Superior temporal gyrus (tissue), 1 donor: ENCODE results near the gene MYH11.

Source experiments
- DNase-seq: peaks from one replicate; pipeline ENCODE4 v3.0.0-alpha.2; 2016; ENCODE audit errors: extremely low spot score

Gene MYH11

DNA sequence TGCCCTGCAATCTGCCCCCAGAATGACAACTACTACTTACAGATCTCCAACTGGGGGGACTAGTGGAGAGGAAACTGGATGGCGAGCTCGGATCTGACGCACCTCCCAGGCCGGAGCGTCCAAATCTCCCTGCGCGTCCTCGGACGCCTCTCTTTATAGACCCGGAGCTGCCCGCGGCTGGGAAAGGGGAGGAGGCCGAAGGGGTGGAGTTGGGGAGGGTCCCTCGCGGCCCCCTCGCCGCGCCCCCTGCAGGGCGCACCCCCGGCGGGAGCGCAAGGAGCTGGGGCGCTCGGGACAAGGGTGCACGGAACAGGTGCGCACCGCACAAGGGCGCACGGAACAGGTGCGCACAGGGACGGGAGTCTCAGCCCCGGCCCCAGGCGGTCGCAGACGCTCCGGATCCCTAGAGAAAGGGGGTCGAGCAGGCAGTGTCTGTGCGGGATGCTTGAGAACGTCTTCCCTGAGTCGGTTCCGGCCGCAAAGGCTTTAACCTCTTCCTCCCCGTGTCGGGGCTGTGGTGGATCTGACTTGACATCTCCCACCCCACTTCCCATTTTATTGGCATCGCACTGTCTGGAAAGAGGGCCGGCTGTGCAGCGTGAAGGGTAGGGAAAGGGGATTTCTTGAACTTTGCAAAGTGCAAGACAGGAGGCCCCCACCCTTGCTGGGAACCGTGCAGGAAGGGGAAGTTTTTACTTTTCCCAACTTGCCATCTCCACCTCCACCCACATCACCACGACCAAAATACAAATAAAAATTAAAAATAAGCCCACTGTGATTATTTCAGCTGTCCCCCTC, at the start of gene MYH11:
MYH11 (minus strand) TSS at position 128 of the 798 bp plus-strand sequence. CDS start 18,776 bp downstream, outside the sequence.
- no peak for DNase-seq

DNA sequence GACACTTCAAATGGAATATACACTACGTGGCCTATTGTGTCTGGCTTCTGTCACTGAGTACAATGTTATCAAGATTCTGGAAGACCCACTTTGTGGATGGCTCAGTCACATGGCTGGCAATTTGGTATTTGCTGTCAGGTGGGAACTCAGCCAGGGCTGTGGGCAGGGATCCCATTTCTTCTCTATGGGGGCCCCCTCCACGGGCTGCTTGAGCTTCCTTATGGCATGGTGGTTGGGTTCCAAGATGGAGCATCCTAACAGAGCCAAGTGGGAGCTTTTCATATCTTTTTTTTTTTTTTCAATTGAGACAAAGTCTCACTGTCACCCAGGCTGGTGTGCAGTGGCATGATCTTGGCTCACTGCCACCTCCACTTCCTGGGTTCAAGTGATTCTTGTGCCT, 49.6 kb upstream of the MYH11 start:
- no peak for DNase-seq

DNA sequence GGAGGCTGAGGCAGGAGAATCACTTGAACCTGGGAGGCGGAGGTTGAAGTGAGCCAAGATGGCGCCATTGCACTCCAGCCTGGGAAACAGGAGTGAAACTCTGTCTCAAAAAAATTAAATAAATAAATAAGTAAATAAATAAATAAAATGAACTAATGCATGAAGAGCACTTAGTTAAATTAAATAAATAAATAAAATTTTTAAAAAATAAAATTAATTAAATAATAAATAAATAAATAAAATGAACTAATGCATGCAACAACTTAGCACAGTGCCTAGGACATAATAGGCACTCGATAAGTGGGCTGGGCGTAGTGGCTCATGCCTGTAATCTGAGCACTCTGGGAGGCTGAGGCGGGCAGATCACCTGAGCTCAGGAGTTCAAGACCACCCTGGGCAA, 47.1 kb upstream of the MYH11 start:
- DNase-seq = no peak

DNA sequence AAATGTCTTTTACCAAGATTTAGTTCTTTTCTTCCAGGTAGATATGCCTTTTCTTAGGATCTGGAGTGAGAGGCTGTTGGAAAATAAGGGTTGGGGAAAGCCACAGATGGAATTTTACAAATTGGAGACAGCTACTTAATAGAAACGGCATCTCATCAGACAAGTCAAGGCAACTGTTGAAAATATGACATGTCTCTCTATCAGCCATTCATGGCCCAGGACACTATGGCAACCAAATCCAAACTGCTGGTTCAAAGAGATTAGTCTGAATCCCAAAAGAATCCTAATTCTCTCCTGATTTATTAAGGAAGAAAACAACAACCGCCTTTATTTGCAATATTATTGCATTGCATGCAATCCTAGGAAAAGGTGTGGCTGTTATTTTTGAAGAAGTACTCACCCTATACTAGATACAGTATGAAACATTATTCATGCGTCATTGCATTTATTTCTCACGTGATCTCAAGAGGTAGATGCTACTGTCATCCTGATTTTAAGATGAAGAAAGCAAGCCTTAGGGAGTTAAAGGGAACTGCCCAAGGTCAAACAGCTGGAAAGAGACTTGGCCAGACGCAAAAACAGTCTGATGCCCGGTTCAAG, 44.2 kb upstream of the MYH11 start:
- no peak for DNase-seq

DNA sequence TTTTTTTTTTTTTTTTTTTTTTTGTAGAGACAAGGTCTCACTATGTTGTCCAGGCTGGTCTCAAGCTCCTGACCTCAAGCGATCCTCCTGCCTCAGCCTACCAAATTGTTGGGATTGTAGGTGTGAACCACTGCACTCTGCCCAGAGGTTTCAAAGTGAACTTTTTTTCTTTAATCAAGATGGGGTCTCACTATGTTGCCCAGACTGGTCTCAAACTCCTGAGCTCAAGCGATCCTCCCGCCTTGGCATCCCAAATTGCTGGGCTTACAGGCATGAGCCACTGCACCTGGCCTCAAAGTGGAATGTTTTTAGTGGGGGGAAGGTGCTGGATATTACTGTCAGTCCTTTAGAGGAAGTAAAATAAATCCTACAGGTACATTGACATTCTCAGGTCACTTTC, 43.5 kb upstream of the MYH11 start:
- DNase-seq = no peak

DNA sequence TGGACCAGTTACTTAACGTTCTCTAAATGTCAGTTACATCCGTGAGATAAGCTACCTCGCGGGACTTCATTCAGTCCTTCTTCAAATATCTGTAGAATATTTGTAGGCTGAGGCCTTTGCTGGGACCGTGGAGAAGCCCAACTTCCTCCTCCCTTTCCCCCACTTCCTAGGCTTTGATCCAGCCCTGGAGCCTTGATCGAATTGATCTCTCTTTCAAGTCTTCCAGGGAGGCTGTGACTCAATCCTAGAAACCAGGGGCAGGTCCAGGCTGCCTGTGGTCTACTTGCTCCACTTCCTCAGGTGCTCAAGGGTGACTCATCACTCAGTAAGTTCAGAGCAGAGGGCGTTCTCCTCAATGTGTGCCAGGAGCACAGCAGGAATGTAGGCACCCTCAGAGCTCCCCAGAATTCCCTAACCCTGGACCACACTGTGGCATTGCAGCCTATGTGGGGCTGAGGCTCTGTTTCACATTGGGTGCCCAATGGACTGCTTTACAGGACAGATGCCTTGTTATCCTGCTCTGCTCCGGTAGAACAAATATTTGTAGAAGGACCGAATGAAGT, 42.8 kb upstream of the MYH11 start:
- no peak for DNase-seq

DNA sequence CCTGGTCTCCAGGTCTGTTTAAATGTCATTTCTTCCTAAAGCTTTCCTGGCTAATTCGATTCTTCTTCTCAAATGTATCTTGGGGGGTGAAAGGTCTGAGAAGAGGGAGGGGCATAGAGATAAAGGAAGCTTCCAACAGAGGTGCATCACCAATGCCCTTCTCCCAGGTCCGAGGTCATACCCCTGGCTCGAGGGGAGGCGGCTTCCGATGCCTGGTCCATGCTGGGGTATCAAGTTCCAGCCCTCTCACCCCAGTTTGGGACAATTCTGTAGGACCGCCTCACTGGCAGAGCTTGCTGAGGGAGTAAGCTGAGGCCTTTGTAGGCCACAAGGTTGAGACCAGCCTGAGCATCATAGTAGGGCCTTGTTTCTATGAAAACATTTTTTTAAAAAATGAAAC, 41.8 kb upstream of the MYH11 start:
- DNase-seq = no peak

DNA sequence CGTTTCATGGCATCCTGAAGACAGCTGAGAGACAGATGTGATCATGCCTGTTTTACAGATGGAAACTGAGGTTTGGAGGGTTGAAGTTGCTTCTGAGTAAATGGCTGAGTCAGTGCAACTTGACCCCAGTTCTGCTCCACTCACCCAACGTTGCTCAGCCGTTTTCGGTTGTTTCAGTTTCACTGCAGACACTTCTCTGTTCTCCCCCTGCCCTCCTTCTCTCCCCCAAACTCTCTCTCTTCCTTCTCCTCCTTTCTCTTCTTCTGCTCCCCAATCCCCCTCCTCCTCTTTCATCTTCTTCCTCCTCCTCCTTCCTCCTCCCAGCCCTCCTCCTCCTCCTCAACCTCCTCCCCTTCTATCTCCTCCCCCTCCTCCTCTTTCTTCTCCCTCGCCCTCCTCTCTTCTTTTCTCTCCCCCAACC, 41.0 kb upstream of the MYH11 start:
- no peak for DNase-seq

DNA sequence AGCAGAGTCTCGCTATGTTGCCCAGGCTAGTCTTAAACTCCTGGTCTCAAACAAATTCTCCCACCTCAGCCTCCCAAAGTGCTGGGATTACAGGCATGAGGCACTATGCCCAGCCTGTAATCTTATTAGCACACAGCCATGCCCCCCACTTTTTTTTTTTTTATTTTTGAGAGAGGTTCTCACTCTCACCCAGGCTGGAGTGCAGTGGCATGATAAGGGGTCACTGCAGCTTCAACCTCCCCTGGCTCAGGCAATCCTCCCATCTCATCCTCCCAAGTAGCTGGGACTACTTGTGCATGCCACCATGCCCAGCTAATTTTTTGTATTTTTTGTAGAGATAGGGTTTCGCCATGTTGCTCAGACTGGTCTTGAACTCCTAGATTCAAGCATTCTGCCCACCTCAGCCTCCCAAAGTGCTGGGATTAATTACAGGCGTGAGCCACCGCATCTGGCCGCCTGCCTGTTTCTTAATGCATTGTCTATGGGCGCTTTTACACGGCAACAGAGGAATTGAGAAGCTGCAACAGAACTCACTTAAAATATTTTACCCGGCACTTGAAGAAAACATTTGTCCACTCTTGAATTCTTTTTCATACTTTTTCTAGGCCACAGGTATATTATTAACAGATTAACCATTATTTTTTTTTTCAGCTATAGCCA, 40.4 kb upstream of the MYH11 start:
- no peak for DNase-seq

DNA sequence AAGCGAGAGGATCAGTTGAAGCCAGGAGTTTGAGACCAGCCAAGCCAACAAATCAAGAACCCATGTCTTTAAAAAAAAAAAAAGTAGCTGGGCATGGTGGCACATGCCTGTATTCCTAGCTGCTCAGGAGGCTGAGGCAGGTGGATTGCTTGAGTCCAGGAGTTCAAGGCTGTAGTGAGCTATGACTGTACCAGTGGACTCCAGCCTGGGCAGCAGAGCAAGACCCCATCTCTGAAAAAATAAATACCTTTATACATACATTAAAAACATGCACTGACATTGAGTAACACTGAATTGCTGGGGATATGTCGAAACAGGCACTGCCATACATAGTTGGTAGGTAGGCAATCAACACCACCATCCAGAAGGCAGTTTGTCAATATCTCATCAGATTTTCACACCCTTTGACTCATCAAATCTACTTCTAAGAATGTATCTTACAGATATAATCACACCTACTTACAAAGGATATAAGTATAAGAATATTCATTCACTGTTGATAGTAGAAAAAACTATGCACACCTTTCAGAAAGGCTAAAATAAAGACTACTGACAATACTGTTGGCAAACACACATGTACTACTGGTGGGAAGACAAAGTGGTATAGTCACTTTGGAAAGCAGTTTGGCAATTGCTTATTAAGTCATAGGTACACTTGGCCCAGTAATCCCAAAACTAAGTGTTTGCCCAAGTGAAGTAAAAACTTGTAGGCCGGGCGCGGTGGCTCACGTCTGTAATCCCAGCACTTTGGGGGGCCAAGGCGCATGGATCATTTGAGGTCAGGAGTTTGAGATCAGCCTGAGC, 37.9 kb upstream of the MYH11 start:
- DNase-seq = no peak

DNA sequence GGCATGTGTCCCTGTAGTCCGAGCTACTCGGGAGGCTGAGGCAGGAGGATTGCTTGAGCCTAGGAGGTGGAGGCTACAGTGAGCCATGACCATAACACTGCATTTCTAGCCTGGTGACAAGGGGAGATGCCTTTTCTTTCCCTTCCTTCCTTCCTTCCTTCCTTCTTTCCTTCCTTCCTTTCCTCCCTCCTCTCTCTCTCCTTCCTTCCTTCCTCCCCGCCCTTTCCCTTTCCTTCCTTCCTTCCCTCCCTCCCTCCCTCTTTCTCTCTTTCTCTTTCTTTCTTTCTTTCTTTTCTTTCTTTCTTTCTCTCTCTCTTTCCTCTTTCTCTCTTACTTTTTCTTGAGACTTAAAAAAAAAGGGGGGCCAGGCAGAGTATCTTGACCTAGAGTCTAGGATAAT, 34.7 kb upstream of the MYH11 start:
- no peak for DNase-seq

DNA sequence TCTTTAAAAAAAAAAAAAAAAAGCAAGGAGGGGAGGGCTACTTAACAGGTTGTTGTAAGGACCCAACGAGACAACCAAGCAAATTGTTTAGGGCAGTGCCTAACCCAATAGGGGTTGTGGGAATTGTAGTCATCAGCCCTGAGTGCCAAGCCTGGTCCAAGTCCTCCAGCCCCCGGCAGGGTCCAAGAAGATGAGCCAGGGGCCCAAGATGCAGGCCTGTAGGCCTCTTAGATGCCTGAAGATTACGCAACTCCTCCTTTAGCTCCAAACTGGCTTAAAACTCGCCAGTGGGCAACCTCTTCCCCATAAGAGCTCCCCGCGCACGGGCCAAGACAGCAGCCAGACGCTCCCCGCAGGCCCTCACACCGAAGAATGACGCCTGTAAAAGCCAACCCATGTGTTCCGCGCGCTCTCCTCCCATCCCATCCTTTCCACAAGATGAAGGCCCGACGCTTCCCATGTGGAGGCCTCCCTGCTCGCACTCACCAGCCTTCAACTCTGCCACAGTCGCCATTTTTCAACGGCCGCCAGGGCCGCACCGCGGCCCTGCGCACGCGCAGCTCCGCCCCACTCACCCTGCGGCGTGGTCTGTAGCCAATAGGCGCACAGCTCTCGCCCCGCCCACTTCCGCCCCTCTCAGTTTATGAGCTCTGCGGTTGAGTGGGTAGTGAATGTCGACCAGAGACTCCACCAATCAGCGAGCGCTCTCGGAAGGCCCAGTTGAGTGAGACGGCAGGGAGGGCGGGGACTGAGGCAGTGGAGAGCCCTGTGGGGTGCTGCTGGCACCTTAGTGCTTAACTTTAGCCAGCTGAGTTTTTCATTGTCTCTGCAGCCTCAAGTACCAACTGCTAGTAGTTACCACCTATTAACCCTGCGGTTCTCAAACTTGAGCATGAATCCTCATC, 31.5 kb upstream of the MYH11 start, which contains the start of gene CEP20:
CEP20 (minus strand) TSS at position 532 of the 905 bp plus-strand sequence; CDS start at position 514, 18 bp downstream.
- peak; percentile 99 for DNase-seq

DNA sequence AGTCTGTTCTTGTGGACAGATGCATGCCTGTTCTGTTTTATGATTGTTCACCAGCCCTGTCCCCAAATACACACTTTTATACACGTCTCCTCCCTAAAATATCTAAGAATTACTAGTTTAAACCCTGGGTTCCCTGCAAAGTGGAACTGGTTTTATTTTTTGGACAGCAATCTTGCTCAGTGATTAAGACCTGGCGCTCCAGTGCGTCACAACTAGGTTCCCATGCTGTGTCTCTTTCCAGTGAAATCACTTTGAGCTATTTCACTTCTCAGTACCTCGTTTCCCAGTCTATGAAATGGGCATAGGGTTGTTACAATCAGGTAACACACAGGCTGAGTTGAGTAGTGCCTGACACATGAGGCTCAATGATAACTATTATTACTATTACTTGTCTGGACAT, 30.5 kb upstream of the MYH11 start:
- no peak for DNase-seq

DNA sequence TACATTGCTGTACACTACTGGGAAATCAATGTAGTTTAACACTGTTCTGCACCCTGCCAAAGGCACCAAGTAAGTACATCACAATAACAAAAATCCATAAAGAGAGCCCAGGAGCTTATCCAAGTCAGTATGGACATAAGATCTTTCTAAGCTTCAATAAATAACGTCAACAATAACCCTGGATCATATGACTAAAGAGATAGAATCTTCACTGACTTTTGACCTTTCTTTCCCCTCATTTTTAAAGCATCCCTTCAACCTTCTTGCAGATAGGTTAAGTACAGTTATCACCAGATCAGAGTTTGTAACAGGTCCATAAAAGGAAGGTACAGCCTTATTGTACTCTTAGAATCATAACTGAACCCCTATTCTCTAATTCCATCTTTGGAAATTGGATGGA, 29.2 kb upstream of the MYH11 start:
- DNase-seq = no peak

DNA sequence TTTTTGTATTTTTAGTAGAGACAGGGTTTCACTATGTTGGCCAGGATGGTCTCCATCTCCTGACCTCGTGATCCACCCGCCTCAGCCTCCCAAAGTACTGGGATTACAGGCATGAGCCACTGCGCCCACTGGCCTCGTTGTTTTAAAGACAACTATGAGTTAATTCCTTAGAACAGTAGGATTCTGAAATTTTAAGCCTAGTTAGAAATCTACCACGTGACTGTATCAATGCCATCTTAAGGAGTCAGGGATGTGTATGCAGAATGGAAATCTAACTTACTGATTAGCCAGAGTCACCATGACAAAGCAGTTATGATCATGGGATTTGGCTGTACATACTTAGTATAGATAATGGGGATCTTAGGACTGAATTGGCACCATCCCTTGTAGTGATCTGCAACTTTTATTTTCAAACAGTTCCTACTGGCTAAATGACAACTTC, 28.8 kb upstream of the MYH11 start:
- DNase-seq = no peak

DNA sequence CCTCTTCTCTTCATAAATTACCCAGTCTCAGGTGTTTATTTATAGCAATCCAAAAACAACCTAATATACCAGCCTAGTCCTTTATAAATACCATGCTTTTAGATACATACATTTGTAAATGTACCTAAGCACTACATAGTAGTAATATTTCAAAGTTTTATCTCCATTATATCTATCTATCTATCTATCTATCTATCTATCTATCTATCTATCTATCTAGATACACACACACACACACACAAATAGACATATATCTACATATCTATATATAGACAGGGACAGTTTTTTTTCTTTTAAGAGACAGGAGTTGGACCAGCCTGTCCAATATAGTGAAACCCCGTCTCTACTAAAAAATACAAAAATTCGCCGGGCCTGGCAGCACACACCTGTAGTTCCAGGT, 25.7 kb upstream of the MYH11 start:
- DNase-seq = no peak

DNA sequence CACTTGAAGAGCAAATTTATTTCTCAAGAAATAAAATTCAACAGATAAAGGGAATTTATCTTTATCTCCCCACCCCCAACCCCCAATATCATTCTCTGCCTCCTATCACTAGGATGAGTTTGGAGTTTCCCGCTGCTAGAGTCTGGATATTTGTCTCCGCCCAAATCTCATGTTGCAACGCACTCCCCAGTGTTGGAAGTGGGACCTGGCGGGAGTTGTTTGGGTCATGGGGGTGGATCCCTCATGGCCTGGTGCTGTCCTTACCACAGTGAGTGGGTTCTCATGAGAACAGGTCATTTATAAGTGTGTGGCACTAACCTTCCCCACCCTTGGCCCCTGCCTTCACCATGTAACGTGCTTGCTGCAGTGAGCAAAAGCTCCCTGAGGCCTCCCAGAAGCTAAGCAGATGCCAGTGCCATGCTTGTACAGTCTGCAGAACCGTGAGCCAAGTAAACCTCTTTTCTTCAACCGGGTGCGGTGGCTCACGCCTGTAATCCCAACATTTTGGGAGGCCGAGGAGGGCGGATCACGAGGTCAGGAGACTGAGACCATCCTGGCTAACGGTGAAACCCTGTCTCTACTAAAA, 25.1 kb upstream of the MYH11 start:
- no peak for DNase-seq

DNA sequence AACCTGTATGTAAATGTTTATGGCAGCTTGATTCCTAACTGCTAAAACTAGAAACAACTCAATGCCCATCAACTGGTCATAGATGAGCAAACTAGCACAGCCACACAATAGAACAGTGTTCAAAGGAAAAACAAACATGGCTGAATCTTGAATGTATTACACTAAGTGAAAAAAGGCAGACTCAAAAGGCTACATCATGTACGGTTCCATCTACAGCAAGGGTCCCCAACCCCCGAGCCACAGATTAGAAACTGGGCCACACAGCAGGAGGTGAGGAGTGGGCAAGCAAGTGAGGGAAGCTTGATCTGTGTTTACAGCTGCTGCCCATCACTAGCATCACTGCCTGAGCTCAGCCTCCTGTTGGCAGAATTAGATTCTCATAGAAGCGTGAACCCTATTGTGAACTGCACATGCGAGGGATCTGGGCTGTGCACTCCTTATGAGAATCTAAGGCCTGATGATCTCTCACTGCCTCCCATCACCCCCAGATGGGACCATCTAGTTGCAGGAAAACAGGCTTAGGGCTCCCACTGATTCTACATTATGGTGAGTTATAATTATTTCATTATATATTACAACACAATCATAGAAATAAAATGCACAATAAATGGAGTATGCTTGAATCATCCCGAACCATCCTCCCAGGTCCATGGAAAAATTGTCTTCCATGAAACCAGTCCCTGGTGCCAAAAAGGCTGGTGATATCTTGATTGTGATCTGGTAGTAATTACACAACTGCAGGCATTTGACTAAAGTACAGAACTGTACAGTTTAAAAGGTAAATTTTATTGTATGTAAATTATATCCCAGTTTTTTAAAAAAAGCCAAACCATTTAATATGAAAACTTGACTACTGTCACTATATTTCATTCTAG, 23.8 kb upstream of the MYH11 start:
- DNase-seq = no peak

DNA sequence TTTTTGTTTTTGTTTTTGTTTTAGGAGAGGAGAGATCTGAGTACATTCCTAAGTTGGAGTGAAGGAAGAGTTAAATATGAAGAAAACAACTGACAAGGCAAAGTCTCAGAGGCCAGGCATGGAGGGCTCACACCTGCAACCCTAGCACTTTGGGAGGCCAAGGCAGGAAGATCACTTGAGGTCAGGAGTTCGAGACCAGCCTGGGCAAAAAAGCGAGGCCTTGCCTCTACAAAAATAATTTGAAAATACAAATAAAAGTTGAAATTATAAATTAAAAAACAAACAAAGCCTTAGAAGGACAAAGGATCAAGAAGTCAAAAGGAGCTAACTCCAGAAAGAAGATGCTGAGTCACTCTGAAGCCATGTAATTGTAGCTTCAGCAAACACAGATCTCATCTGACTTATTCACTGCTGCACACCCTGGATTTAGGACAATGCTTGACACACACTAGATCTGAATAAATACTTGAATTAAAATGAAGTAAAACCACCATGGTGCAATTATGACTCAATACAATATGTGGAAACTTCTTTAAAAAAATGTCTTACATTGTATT, 22.5 kb upstream of the MYH11 start:
- no peak for DNase-seq
